Measurements from ENCODE around the gene RXRB.

RXRB gene

DNA sequence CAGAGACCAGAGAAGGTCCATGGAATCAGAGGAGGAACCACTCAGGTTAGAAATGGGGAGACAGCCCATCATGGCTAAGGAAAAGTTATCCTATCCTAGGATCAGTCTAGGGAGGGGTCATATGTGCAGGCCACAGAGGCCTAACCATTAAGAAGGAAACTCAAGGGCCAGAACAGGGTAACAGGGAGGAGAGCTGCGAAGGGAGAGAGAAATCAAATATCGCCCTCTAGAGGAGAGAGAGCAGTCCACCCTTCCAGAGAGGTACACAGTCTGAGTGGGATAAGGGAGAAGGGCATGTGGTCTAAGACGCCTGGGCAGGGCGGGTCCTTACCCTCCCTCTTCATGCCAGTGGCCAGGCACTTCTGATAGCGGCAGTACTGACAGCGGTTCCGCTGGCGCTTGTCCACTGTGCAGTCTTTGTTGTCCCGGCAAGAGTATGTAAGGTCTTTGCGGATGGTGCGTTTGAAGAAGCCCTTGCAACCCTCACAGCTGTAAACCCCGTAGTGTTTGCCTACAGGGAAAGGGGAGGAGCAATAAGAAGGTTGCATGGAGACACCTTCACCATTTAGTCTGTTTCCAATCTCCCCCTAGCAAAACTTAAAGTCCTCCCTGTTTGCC is 2.9 kb downstream of the RXRB start:
- no peak for DNase-seq (ENCODE audit: low spot score)

DNA sequence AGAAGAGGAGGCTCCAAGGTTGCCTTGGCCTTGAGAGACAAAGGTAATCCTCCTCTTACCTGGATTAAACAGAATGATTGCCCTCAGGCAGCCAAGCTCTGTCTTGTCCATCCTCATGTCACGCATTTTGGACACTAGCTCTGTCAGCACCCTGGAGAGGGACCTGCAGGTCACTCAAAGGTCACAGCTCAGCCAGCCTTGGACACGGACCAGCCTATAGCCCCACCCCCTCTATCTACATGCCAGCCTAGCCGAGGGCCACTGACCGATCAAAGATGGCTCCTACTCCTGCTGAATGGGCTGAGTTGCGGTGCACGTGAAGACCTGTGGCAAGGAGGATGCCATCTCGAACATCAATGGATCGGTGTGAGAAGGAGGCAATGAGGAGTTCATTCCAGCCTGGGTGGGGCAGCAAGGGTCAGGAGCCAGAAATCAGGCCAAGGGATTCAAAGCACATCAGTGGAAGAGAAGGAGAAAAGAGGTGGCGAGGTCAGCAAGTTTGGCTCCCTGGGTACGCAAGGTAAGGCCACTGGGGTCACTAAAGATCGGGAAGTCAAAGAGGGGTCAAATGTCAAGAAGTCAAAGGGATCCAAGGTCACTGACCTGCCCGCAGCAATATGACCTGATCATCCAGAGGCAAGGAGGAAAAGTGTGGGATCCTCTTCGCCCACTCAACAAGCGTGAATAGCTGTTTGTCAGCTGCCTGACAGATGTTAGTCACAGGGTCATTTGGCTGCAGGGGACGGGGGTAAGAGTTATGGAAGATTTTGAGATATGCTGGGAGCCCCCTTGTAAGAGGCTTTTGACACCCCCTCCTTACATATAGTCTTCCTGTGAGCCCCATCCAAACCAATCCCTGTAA is 4.9 kb downstream of the RXRB start:
- DNase-seq (ENCODE audit: low spot score): no peak

DNA sequence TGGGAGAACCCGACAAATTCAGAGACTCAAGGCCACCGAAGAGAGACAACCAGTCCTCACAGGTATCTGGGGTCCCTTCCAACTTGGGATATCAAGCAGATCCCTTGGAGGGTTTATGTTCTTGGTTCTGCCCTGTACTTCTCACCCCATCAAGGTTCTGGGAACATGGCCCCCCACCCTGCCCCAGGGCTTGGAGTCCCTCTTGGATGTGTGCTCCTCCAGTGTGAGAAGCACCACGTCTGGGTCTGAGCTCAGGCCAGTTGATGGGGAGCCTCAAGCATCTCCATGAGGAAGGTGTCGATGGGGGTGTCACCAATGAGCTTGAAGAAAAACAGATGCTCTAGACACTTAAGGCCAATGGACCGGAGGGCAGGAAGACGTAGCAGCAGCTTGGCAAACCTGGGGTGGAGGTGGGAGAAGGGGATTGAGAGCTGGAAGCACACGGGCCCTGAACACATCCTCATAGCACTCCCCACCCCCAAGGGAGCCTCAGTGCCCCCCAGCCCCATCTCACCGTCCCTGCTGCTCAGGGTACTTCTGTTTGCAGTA is 6.0 kb downstream of the RXRB start:
- no peak for DNase-seq (ENCODE audit: low spot score)

DNA sequence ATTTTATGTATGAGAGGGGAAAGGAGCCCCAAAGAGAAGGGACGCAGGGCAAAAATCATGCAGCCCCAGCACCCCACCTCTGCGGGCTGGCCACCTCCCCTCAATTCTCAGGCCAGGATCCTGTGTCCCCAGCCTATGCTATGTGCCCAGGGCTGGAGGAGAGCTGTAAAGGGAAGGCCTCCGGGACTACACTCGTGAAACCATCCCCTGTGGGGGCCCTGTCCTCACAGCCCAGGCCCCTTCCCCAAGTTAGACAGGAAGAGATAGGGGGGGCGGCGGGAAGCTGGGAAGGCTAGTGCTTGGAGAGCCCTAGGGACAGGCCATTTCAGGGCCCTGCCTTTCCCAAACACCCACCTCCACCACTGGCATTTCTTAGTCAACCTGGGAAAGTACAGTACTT is 6.8 kb downstream of the RXRB start:
- no peak for DNase-seq (ENCODE audit: low spot score)

DNA sequence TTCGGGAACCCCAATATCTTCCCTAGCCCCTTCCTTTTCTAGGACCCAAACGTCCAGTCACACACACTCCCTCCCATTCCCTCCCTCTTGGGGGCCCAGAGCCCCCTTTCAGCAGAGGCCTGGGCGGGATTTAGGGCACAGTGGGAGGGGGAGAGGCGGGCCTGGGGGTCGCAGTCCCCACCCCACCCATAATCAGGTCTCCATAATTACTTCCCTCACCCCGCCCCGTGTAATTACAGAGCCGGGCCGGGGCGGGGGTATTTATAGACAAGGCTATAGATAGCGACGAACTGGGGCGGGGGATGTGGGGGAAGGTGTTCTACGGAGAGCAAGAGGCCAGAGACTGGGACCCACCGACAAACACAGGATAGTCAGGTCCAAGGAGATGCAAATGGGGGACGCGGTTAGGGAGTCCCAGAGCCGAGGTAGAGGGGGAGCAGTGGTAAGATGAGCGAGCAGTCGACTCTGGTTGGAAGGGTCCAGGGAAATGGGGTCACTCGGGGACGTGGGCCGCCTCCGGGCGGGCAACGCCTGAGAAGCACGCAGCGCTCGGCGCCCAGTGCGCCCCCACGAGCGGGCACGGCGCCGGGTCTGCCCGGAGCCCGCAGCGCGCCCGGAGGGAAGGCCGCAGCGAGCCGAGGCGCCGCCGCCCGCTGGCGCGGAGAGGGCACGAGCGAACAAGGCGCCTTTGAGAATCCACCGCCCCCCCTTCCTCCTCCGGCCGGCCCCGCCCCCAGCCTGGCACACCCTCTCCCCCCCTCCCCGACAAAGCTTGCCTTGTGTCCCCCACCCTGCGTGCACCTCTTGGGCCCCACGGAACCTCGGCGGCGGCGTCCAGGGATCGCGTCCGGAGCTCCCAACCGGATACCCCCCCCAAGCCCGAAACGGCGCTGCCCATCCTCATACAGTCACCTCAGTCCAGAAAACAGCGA is 7.5 kb downstream of the RXRB start:
- DNase-seq (ENCODE audit: low spot score): no peak

DNA sequence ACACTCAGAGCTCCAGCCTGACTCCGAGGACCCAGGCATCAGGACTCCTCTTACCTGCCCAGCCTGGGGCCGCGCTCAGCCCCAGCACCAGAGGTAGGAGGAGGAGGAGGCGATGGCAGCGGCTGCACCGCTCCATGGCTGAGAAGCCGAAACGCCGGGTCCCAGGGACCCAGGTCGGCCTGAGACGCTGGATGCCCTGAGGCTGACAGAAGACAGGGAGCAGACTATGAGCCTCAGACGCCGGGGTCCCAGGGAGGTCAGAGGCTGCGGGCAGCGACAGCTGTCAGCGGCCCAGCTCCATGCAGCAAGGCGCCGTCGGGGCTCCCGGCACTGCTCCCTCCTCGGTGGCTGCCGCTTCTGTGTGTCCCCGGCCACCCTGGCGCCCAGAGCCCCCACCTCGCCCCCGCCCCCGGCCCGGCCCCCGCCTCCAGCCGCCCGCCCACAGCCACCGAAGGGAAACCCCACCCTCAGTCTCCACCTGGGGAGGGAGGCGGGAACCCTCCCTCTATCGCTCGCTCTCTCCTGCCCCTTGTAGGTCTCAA is 8.3 kb downstream of the RXRB start, which contains the start of gene COL11A2:
Gene COL11A2 (minus strand): TSS at position 363 of the 542 bp plus-strand sequence. CDS start 227 bp downstream, at position 136.
- no peak for DNase-seq (ENCODE audit: low spot score)

DNA sequence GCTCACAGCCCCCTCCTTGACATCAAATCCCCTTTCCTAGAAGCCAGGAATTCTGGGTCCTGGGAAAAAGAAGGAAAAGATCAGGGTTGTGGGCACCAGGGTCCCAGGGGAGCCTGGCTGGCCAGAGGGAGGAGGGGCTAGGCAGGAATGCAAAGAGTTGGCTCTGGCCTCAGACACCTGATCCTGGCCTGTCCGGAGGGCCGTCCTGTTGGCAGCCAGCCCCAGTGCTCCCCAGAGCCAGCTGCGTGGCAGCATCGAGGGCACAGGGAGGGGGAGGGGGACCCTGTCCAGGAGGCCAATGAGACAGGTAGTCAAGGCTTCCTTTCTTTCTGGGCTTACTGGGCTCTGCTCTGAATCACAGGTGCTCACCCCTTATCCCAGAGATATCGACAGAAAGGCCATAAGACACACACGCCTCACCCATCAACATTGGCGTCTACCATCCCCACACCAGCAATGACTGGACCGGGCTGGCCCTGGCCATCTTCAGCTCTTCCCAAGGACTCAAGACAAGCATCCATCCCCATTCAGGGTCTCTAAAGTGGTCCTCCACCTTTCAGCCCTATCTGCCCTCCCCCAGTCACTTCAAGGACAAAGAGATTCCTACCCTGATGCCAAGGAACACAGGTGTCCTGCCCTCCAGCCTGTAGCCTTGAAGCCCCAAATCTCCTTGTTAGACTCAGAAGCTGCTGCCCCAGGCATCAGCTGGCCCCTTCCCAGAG is 8.9 kb downstream of the RXRB start:
- no peak for DNase-seq (ENCODE audit: low spot score)

DNA sequence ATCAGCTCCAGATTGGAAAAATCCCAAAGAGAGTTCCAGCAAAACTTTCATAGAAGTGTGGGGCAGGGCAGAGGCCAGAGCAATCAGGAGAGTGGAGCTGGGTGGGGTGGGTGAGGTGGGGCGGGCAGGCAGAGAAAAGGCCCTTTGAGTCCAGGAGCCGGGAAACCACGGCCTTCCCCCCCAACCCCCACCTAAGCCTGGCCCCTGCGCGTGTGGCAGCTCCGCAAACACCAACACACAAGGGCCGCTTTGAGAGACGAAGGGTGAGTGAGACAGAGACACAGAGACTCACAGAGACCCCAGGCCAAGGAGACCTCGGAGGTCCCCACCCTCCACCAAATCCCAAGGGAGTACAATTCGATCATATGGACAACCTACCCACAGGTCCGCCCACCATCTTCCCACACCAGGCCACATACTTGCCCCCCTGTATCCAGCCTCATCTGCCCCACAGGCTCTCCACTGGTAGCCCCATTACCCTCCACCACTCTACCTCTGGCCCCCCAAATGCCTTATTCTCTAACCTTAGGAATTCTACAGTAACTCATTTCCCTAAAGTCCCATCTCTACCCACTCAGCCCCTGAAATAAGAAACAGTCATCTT is 9.9 kb downstream of the RXRB start:
- DNase-seq (ENCODE audit: low spot score): no peak

DNA sequence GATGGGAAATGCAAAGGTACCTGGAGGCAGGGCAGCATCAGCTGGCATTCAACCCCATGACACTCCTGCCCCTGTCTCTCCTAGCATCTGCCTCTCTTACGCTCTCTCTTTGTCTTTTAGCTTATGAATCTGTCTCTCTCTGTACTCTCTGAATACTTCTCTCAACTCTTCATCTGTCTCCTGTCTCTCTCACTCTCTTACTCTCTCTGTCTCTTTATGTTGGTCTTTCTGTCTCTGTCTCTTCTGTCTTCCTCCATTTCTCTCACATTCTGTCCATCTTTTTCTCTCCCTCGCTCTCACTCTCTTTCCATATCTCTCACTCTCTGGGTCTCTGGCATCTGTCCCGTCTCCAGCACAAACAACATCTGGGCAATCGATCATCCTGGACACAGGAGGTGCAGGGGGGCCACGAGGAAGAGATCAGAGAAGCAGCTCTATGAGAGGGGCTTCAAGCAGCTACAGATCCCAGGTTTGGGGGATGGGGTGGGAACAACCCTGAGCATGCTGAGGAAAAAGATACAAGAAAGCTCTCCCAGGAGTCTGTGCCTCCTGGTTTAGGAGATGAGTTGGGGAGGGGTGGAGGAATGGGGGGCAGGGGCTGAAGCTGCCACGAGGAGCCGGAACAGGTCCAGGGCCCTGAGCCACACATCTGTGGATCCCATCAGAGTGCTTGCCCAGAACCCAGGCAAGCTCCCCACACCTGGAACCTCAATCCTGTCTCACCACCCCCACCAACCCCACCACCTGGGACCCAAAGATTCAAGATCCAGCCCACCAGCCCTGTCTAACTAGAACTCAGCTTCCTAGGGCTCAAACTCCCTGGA is 10.6 kb downstream of the RXRB start:
- DNase-seq (ENCODE audit: low spot score): no peak

DNA sequence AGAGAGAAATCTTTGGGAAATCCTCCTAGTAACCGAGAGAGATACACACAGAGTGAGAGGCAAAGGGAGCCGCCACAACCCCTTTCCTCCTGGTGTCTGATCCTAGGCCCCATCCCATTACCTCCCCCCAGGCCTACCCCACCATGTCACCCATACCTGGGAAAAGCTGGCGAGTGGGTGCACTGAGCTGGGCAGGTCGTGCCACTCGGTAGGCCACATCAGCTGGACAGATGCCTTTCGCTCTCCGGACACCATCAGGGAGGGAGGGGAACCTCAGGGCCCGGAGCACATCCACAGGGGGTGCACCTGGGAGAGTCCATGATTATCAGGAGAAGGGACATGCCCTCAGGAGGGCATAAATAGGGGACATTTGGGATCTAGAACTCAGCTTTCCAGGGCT is 11.3 kb downstream of the RXRB start:
- DNase-seq (ENCODE audit: low spot score): no peak

DNA sequence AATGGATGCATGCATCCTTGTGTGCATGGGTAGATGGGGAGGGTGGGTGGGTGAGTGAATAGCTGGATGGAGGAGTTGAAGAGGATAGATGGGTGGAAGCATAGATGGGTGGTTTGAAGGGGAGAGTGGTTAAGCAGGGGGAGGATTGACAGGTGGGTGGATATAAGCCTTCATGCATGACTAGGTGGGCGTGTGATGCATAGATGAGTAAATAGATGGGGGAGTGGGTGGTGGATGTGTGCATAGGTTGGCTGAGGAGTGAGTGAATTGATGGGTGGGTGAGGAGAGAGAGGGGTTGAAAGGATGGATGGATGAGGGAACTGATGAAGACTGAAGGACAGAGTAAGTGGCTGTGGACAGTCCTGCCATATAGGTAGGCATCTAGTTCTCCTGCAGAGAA is 12.7 kb downstream of the RXRB start:
- no peak for DNase-seq (ENCODE audit: low spot score)

DNA sequence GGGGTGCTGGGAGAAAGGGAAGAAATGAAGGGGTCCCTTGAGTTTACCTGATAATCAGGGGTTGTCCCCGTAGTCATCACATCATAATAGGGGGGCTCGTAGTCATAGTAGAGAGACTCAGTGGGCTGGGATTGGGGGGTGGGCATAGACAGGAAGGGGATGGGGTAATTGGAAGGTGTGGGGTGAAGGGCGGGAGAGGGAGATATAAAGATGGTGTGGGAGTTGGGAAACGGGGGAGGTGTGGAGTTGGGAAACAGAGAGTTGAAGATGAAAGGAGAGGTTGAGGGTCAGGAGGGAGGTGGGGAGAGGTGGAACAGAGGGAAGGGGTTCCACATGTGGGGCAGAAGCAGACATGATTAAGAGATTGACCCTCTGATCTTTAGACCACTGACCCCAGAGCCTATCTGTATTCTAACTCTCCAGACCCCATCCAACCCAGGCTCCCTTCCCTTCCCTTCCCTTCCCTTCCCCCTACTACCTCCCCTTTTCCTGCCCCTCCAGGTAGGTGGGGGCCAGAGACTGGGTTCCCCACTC is 14.7 kb downstream of the RXRB start:
- no peak for DNase-seq (ENCODE audit: low spot score)

DNA sequence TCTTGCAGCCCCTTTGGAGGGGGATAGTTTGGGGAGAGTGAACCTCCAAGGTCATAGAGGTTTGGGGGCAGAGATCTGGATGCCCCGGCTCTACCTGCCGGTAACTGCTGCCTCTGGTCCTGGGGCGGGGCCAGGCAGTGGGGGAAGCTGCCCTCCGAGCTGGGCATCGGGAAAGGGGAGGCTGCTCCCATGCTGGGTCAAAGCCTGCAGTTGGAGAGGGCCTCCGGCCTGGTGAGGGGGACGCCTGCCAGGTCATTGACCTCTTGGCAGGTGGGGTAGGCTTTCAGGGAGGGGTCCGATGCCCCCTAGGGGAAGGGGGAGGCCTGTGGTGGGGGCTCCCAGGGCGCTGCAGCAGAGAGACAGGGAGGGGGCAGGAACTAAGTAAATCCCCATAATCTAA is 15.3 kb downstream of the RXRB start:
- no peak for DNase-seq (ENCODE audit: low spot score)

DNA sequence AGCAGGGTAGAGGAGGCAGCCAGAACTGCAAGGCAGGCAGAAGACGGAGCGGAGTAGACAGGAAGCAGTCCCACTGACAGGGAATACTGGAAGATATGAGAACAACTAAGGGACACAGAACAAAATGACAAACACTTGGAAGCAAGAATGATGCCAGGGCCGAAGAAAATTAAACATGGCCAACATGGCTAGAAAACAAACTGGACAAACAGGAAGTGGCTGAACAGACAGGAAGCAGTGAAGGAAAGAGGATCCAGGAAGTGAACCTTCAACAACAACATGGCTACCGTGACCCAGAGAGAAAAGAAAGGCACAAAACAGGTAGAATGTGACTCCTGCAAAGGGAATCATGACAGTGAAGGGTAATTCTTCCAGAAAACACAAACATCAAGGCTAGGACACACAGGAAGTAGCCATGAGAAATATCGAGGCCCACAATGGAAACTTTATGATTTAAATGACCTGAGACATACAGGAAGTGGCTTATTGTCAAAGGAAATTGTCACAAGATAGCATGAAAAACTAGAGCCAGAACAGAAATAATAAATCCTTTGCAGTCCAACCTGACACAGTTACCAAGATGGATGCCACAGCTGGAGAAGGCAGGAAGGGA is 17.3 kb downstream of the RXRB start:
- no peak for DNase-seq (ENCODE audit: low spot score)

DNA sequence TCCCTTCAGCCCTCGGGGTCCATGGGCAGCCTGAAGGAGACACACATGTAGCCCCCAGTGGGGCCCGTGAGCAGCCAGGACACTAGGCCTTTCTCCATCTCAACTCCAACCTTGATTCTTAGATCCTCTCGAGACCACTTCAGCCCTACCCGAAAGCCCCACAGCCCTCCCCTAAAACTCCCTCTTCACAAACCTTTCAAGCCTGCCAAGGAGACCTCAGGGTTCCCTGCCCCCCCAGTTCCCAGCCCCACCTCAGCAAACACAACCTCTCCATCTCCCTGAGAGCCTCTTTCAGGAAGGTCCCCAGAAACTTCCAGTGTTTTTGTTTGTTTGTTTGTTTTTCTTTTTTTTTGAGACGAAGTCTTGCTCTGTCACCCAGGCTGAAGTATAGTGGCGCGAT is 19.3 kb downstream of the RXRB start:
- no peak for DNase-seq (ENCODE audit: low spot score)

DNA sequence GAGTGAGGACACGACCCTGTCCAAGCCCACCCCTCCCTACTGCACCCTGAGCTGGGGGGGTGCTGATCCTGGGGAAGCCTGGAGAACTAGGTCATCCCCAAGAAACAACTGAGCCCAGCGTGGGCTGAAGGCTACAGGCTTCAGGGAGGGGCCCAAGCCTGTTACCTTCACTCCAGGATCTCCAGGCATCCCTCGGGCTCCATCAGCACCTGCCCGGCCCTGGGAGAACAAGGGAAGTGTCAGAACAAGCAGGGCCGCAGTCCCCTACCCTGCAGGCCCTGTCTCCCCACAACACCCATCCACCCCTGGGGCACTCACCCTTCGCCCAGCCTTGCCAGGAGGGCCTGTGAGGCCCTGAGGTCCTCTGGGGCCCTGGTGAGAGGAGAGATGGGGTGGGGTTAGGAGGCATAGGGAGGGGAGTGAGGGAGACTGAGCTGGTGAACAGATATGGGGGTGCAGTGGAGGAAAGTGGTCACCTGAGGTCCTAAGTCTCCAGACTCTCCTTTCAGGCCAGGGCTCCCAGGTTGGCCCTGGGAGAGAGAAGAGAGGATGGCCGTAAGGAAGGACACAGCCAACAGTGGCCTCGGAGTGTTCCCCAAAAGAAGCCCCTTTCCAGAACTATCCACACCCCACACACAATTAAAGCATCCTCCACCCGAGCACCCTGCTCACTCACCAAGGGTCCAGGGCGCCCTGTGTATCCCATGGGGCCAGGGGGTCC is 21.6 kb downstream of the RXRB start:
- no peak for DNase-seq (ENCODE audit: low spot score)

DNA sequence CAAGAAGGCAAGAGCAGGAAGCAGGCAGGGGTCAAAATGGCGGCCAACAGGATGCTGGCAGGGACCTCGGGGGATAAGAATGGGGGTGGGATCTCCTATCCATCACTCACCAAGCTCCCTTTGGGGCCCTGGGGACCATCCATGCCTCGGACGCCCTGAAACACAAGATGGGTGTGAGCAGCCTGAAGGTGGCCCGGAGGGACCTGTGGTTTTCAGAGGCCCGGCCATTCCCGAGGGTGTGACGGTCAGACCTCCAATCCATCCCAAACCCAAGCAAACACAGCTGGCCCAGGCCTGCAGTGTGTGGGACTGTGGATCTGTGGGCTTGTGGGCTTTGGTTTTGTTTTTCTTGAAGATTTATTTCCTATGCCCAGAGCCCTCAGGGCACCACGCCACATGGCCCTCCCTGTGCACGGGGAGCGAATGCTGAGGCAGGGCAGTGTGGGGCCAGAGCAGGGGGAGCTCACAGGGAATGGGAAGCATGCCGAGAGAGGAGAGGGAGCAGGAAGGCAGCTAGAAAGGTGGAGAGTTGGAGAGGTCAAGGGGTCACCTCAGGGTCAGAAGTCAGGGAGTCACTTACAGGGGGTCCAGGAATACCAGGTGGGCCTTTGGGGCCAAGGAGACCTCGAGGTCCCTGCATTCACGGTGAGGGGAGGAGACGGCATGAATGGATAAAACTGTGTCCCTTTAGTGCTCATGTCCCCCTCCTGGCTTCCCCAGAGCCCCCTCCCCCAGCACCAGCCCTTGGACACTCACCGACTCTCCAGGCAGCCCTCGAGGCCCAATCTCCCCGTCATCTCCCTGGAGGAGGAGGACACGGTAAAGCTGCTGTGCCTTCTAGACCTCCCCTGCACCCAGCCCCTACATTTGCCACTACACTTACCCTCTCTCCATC is 22.7 kb downstream of the RXRB start:
- DNase-seq (ENCODE audit: low spot score): no peak
